DOHH2 (cell line): ENCODE results near the gene ADAMTS8.

ENCODE experiments used
- H3F3A ChIP-seq: fragments of 200-600 bp; sonication (generic), shearing (Covaris generic); 2 replicates; pipeline ENCODE4 v1.6.0; 2016; ENCODE audit warnings: antibody characterized with exemption, mild to moderate bottlenecking; ENCODE audit not compliant: control insufficient read depth, insufficient read depth
- H3K27ac ChIP-seq: fragments of 200-600 bp; sonication (generic); 2 replicates; pipeline ENCODE4 v1.5.1; 2014; ENCODE audit warnings: low read depth, mild to moderate bottlenecking, low read length, moderate library complexity
- H3K27me3 ChIP-seq: fragments of 200-600 bp; sonication (generic); 2 replicates; pipeline ENCODE4 v1.6.1; 2014; ENCODE audit warnings: mild to moderate bottlenecking, low read length, mixed read lengths; ENCODE audit not compliant: control insufficient read depth
- H3K36me3 ChIP-seq: fragments of 200-600 bp; sonication (generic); 2 replicates; pipeline ENCODE4 v1.6.1; 2014; ENCODE audit warnings: mild to moderate bottlenecking, low read length, moderate library complexity, mixed read lengths; ENCODE audit not compliant: control insufficient read depth
- H3K4me1 ChIP-seq: fragments of 200-600 bp; sonication (generic); 2 replicates; pipeline ENCODE4 v1.6.1; 2014; ENCODE audit warnings: mild to moderate bottlenecking, low read length, mixed read lengths; ENCODE audit not compliant: control insufficient read depth
- H3K4me2 ChIP-seq: fragments of 200-600 bp; sonication (generic); 2 replicates; pipeline ENCODE4 v1.6.0; 2014; ENCODE audit warnings: mild to moderate bottlenecking, low read length, moderate library complexity
- H3K4me3 ChIP-seq: fragments of 200-600 bp; sonication (generic); 2 replicates; pipeline ENCODE4 v1.5.1; 2014; ENCODE audit warnings: mild to moderate bottlenecking, low read length, mixed read lengths
- H3K79me2 ChIP-seq: fragments of 200-600 bp; sonication (generic); 2 replicates; pipeline ENCODE4 v1.6.1; 2014; ENCODE audit warnings: mild to moderate bottlenecking, low read length, mixed read lengths; ENCODE audit not compliant: control insufficient read depth
- H3K9me2 ChIP-seq: fragments of 200-600 bp; sonication (generic); replicated peaks from 2 replicates; pipeline ENCODE4 v1.6.1; 2014; ENCODE audit warnings: mild to moderate bottlenecking, low read length, mixed read lengths; ENCODE audit not compliant: control insufficient read depth
- H3K9me3 ChIP-seq: fragments of 200-600 bp; sonication (generic); 2 replicates; pipeline ENCODE4 v1.6.1; 2014; ENCODE audit warnings: antibody characterized with exemption, low read length, mixed read lengths; ENCODE audit not compliant: control insufficient read depth, insufficient read depth
- H4K20me1 ChIP-seq: fragments of 200-600 bp; sonication (generic); 2 replicates; pipeline ENCODE4 v1.6.0; 2014; ENCODE audit warnings: low read depth, mild to moderate bottlenecking, antibody characterized with exemption, low read length, moderate library complexity; ENCODE audit not compliant: control insufficient read depth, insufficient read depth
- CTCF ChIP-seq: fragments of 200-600 bp; sonication (generic); IDR thresholded peaks from one replicate; pipeline ENCODE4 v1.5.1; 2014; ENCODE audit warnings: antibody characterized with exemption, mild to moderate bottlenecking, low read depth, low read length; ENCODE audit not compliant: poor library complexity, severe bottlenecking
- EZH2phosphoT487 ChIP-seq: fragments of 200-600 bp; sonication (generic); IDR thresholded peaks from 2 replicates; pipeline ENCODE4 v1.6.1; 2017; ENCODE audit warnings: borderline replicate concordance, mild to moderate bottlenecking, antibody characterized with exemption, low read length, moderate library complexity, mixed read lengths

ADAMTS8 gene

DNA sequence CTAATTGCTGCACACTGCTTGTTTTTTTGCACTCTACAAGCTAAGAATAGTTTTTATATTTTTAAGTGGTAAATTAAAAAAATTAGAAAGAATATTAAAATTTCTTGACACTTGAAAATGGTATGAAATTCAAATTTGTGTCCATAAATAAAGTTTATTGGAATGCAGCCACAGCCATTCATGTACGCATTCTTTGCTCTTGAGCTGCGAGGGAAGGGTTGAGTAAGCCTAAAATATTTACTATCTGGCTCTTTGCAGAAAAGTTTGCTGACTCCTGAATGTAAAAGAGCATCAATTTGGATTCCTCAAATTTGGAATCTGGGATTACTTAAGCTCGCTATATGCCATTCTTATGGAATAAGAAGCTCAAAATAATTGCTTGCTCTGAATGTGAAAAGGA is 3.4 kb upstream of the ADAMTS8 start:
- Histone ChIP-seq H3K4me2 (no peak overlapping the region), H3K9me3 (no peaks in the 10 kb centered on the region), H3K27me3 (peaks cover 41% of the 10 kb centered on the region), H3K4me3 (no peak overlapping the region), H4K20me1 (no peaks in the 10 kb centered on the region), H3K4me1 (0 out of 2 replicates have a peak, but pooled peaks cover 3% of the 10 kb centered on the region), H3K36me3 (no peaks in the 10 kb centered on the region), H3K27ac (no peak overlapping the region), H3K79me2 (no peaks in the 10 kb centered on the region), H3K9me2 (no peaks in the 10 kb centered on the region), H3F3A (no peaks in the 10 kb centered on the region; the same call in 1 of the 2 replicates)
- TF ChIP-seq CTCF (no peak), EZH2phosphoT487 (no peak)

DNA sequence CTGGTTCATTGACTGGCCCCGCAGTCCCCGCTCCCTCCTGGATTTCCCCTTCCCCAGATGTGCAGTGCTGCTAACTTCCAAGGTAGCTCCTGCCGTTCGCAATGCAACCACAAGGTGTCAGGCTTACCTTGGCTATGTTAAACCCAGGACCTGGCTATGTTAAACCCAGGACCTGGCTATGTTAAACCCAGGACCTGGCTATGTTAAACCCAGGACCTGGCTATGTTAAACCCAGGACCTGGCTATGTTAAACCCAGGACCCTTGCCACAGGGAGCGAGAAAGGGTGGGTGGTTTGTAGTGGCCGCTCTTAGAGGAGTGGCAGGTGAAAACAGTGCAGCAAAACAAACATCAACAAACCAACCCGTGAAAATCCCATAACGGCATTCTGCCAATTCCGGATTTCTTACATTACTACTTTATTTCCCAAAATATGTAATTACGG is 2.9 kb upstream of the ADAMTS8 start:
- H3K27me3 ChIP-seq: peaks cover 42% of the 10 kb centered on the region
- no peaks in the 10 kb centered on the region for H3K9me3 ChIP-seq
- H4K20me1 ChIP-seq: no peaks in the 10 kb centered on the region
- no peaks in the 10 kb centered on the region; the same call in 1 of the 2 replicates for H3F3A ChIP-seq
- H3K9me2 ChIP-seq: no peaks in the 10 kb centered on the region
- no peak overlapping the region for H3K27ac ChIP-seq
- H3K4me1 ChIP-seq: 0 out of 2 replicates have a peak, but pooled peaks cover 3% of the 10 kb centered on the region
- H3K4me2 ChIP-seq: no peak overlapping the region
- no peaks in the 10 kb centered on the region for H3K79me2 ChIP-seq
- no peak overlapping the region for H3K4me3 ChIP-seq
- no peaks in the 10 kb centered on the region for H3K36me3 ChIP-seq
- no peak for TF ChIP-seq EZH2phosphoT487
- peak; percentile 67 for TF ChIP-seq CTCF

DNA sequence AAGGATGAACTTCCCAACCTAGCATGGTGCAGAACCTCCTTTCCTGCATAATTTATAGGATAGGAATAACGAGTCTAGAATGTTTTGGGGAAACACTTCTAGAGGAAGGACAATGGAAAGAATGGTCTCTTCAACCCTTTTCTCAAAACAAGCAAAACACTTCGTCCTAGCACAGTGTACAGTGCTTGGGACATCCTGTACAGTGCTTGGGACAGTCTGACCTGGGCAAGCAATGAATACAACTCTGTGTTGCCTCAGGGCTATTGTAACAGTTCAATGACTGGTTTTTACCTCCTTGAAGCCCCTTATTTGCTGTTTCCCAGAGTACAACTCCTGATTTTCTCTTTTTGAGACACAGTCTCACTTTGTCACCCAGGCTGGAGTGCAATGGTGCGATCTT is 1.6 kb upstream of the ADAMTS8 start:
- Histone ChIP-seq H4K20me1 (no peaks in the 10 kb centered on the region), H3K9me2 (no peaks in the 10 kb centered on the region), H3K27me3 (peaks cover 38% of the 10 kb centered on the region), H3K27ac (no peak overlapping the region), H3K4me3 (no peak overlapping the region), H3K9me3 (no peaks in the 10 kb centered on the region), H3K4me1 (0 out of 2 replicates have a peak, but pooled peaks cover 3% of the 10 kb centered on the region), H3K4me2 (no peak overlapping the region), H3F3A (no peaks in the 10 kb centered on the region; the same call in 1 of the 2 replicates), H3K36me3 (no peaks in the 10 kb centered on the region), H3K79me2 (no peaks in the 10 kb centered on the region)
- TF ChIP-seq CTCF (no peak), EZH2phosphoT487 (no peak)
